K562 (cell line): ENCODE measurements around the gene SPATS2. TPM values are rescaled to one million over a fixed set of nuclear protein-coding genes. Genes with fewer than 3 reads are reported as not detected.
A peak's percentile ranks its signal among the peaks of the same experiment; 100 is the strongest.

Experiments used
- ATAC-seq: fragments of 200-7000 bp; cut with Tn5 transposase; 3 replicates; pipeline ENCODE4 v1.9.1; 2020; ENCODE audit warnings: moderate library complexity
- BruUV-seq: library from RNA; stranded (reverse); fragments of 400-500 nt; replicated peaks from 2 replicates; lab custom pipeline; 2021; lab: Mats Ljungman, UMichigan
- CTCF ChIA-PET: fragments of 300-600 bp; formaldehyde crosslinking; extraction: SDS; loops from one replicate; lab custom pipeline; 2021; ENCODE audit warnings: low intra/inter-chr PET ratio; lab: Yijun Ruan, JAX
- POLR2A ChIA-PET: fragments of 300-600, 350-650 bp; sonication (Branson Sonifier 250); formaldehyde crosslinking; extraction: SDS; loops from one replicate; lab custom pipeline; 2021; ENCODE audit warnings: antibody characterized with exemption, inconsistent platforms; lab: Yijun Ruan, JAX
- DNase-seq, 4 experiments: peaks; one replicate each; pipeline versions ENCODE4 v3.0.0 to v3.0.0-alpha.2; 2011 to 2018; ENCODE audit warnings: low spot score in 3 of 4, mixed read lengths in 3 of 4; ENCODE audit errors: extremely low read depth in 1 of 4
- FAIRE-seq: peaks from 2 replicates; lab custom pipeline; 2011; peaks lifted over from hg19 to GRCh38; lab: Jason Lieb, UNC
- H2AFZ ChIP-seq: 2 replicates; pipeline ENCODE4 v1.6.0; 2011; ENCODE audit warnings: low read depth, low read length, control low read depth, inconsistent platforms
- H3K27ac ChIP-seq: fragments of 200-600 bp; 3 replicates; pipeline ENCODE4 v1.8.0; 2011; ENCODE audit warnings: low read depth, mild to moderate bottlenecking, control low read depth, inconsistent platforms, low read length, moderate library complexity, mixed read lengths; ENCODE audit errors: extremely low read depth
- H3K27me3 ChIP-seq, 2 experiments: fragments of 300-600 bp in 1 of 2; 2 replicates in 1 of 2; 3 replicates in 1 of 2; pipeline versions ENCODE4 v1.6.0 to v1.8.0; 2011; ENCODE audit warnings: inconsistent platforms in 2 of 2, low read length in 2 of 2, mild to moderate bottlenecking in 1 of 2, mixed read lengths in 1 of 2, moderate library complexity in 1 of 2; ENCODE audit not compliant: control insufficient read depth in 2 of 2, insufficient read depth in 2 of 2
- H3K36me3 ChIP-seq: fragments of 300-600 bp; 3 replicates; pipeline ENCODE4 v1.8.0; 2011; ENCODE audit warnings: mild to moderate bottlenecking, low read length, inconsistent platforms; ENCODE audit not compliant: control insufficient read depth, insufficient read depth
- H3K4me1 ChIP-seq, 2 experiments: fragments of 200-600 bp in 1 of 2; replicated peaks in 1 of 2; 2 replicates in 1 of 2; 3 replicates in 1 of 2; pipeline versions ENCODE4 v1.5.1 to v1.8.0; 2011; ENCODE audit warnings: inconsistent platforms in 2 of 2, low read length in 2 of 2, mild to moderate bottlenecking in 1 of 2, mixed read lengths in 1 of 2, moderate library complexity in 1 of 2; ENCODE audit not compliant: control insufficient read depth in 2 of 2, insufficient read depth in 2 of 2
- H3K4me2 ChIP-seq: 2 replicates; pipeline ENCODE4 v1.6.1; 2011; ENCODE audit warnings: low read length, control low read depth, inconsistent platforms, mixed read lengths; ENCODE audit not compliant: insufficient read depth
- H3K4me3 ChIP-seq: fragments of 200-600 bp; sonication (generic), shearing (Covaris generic); 2 replicates; pipeline ENCODE4 v1.5.1; 2016; ENCODE audit warnings: control low read depth, inconsistent platforms
- H3K79me2 ChIP-seq: fragments of 200-600 bp; 3 replicates; pipeline ENCODE4 v1.8.0; 2011; ENCODE audit warnings: low read length, inconsistent platforms; ENCODE audit not compliant: control insufficient read depth, insufficient read depth
- H3K9ac ChIP-seq, 2 experiments: 2 replicates each; pipeline versions ENCODE4 v1.6.0 to v1.6.1; 2011; ENCODE audit warnings: low read depth in 2 of 2, low read length in 2 of 2, control low read depth in 1 of 2, inconsistent platforms in 1 of 2, mild to moderate bottlenecking in 1 of 2, mixed read lengths in 1 of 2; ENCODE audit not compliant: insufficient read depth in 1 of 2
- H3K9me1 ChIP-seq: one replicate; pipeline ENCODE4 v1.6.0; 2011; ENCODE audit warnings: inconsistent platforms, mild to moderate bottlenecking, low read length, moderate library complexity; ENCODE audit not compliant: control insufficient read depth, insufficient read depth
- H3K9me3 ChIP-seq: replicated peaks from 2 replicates; pipeline ENCODE4 v1.5.1; 2011; ENCODE audit warnings: low read depth, low read length, inconsistent platforms; ENCODE audit not compliant: control insufficient read depth, insufficient read depth
- H4K20me1 ChIP-seq: replicated peaks from 2 replicates; pipeline ENCODE4 v1.6.1; 2011; ENCODE audit warnings: low read length, inconsistent platforms, mixed read lengths; ENCODE audit not compliant: control insufficient read depth, insufficient read depth
- MEF2A ChIP-seq: IDR thresholded peaks from 2 replicates; pipeline ENCODE4 v1.6.1; 2011; ENCODE audit warnings: low read depth, mild to moderate bottlenecking, low read length, moderate library complexity; ENCODE audit not compliant: control insufficient read depth
- RAD51 ChIP-seq: fragments of 450-650 bp; IDR thresholded peaks from 2 replicates; pipeline ENCODE4 v1.7.1; 2016; ENCODE audit warnings: low read depth, mild to moderate bottlenecking, borderline replicate concordance
- RCOR1 ChIP-seq, 2 experiments: IDR thresholded peaks; 2 replicates each; pipeline ENCODE4 v1.6.1; 2012; ENCODE audit warnings: low read depth in 2 of 2, low read length in 2 of 2, borderline replicate concordance in 1 of 2, improper control_type of control experiment in 1 of 2
- RUNX1 ChIP-seq: sonication (generic); IDR thresholded peaks from 2 replicates; pipeline ENCODE4 v1.6.1; 2016; ENCODE audit warnings: antibody characterized with exemption, low read depth
- SIN3B ChIP-seq: fragments of 450-650 bp; IDR thresholded peaks from 2 replicates; pipeline ENCODE4 v1.6.1; 2017; ENCODE audit warnings: low read depth, mild to moderate bottlenecking, moderate library complexity
- SMAD3 ChIP-seq: fragments of 450-650 bp; formaldehyde crosslinking; conservative IDR thresholded peaks from 2 replicates; pipeline ENCODE4 v1.4.0; 2020; ENCODE audit warnings: mild to moderate bottlenecking
- STAT5A ChIP-seq: IDR thresholded peaks from 2 replicates; pipeline ENCODE4 v1.6.1; 2012; ENCODE audit warnings: low read length, inconsistent platforms, borderline replicate concordance
- ZNF354B ChIP-seq: fragments of 250-450 bp; sonication (Bioruptor Pico); IDR thresholded peaks from 2 replicates; pipeline ENCODE4 v1.4.0; 2020
- ZNF384 ChIP-seq: IDR thresholded peaks from 2 replicates; pipeline ENCODE4 v1.6.1; 2012; ENCODE audit warnings: low read depth, low read length, improper control_type of control experiment
- ZNF668 ChIP-seq: fragments of 250-450 bp; sonication (Bioruptor Pico); IDR thresholded peaks from 2 replicates; pipeline ENCODE4 v1.8.0; 2022; ENCODE audit warnings: mild to moderate bottlenecking, inconsistent platforms
- ZNF77 ChIP-seq: fragments of 250-450 bp; sonication (Bioruptor Pico); IDR thresholded peaks from 2 replicates; pipeline ENCODE4 v1.5.0; 2020
- WGBS: fragments of 100-300 bp; shearing (Covaris generic); methylation state at CpG from one replicate; pipeline ENCODE4 v1.1.6; 2016; ENCODE audit warnings: low coverage, mixed read lengths; ENCODE audit not compliant: insufficient coverage; ENCODE audit errors: missing lambda C conversion rate; 5-methylcytosine and 5-hydroxymethylcytosine counted together
- in situ Hi-C: fragments of 300-500 bp; cut with MboI; formaldehyde crosslinking; loops from 4 replicates; pipeline ENCODE4 v1.15.0; 2018; ENCODE audit warnings: inconsistent platforms, mixed read lengths
- intact Hi-C: fragments of 100-400 bp; cut with micrococcal nuclease; formaldehyde crosslinking; loops from 2 replicates; pipeline ENCODE4 v1.14.2; 2022
- polyA plus RNA-seq, 8 experiments: library from polyadenylated mRNA; depleted of rRNA in 4 of 8; stranded (reverse) in 5 of 8; unstranded in 3 of 8; fragments of >200 nt; fragmentation: Nextera tagmentation in 2 of 8; fragmentation: Illumina TruSeq in 1 of 8; extraction: Ambion mirVana in 2 of 8; extraction: Trizol in 1 of 8; gene quantifications; 2 replicates each; pipeline versions ENCODE4 v1.2.1 to v1.2.3, GENCODE V29; 2011 to 2014; ENCODE audit warnings: inconsistent platforms in 1 of 8, missing spikeins in 1 of 8
- total RNA-seq, 7 experiments: library from RNA; depleted of rRNA in 6 of 7; stranded (reverse); fragments of >200 nt in 6 of 7; fragmentation: Illumina TruSeq in 2 of 7; extraction: Trizol in 2 of 7; gene quantifications; 2 replicates each; pipeline versions ENCODE4 v1.2.1 to v1.2.3, GENCODE V29; 2011 to 2021; ENCODE audit warnings: low replicate concordance in 1 of 7

The SPATS2 gene
- total and polyA plus RNA-seq, 9 of the 15 experiments (the other 6 are each of a cell fraction or from before 2014, with no cell fraction given), result 5.4 to 48.2 (median 17.5) TPM

DNA sequence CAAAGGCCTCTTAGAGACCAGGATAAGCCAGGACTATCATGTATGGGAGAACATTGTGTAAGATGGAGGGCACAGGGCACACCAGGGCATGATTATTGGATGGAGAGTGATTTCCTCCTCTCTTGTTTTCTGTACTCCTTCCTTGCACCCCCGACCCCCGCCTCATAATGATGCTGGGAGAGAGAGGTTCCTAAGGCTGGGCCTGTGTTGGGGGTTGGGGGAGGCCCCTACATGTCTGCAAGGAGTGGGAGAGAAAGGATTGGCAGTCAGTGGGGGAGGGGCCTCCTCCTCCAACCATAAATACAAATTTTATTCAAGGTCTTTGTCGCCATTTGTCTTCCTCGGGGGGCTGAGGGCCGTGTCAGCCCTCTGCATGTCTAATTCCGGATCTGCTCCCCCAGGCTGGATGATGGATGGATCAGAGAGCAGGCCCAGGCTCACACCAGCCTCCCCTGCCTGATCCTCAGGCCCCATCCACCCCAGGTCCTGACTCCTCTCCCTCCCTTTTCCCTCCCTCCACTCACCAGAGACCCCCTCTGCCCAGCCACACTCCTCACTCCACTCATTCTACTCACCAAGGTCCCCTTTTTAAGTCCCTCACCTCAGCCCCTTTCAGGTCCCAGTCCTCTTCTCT, 28.3 kb upstream of the SPATS2 start:
- no peak overlapping the region for H3K27ac ChIP-seq
- peaks cover 20 to 54% of the 10 kb centered on the region in 2 experiments for H3K4me1 ChIP-seq
- H3K9me3 ChIP-seq, result no peaks in the 10 kb centered on the region
- H3K36me3 ChIP-seq, result no peaks in the 10 kb centered on the region
- ChIA-PET CTCF (interaction anchor here (3.8 kb wide), 1 partner anchor 50 kb away, joined by 27 read pairs; no protein-coding TSS in a partner anchor), POLR2A (interaction anchor here (0.8 to 1.6 kb wide), 6 partner anchors 13 to 73 kb away, joined by 3 to 6 read pairs (median 3); partner anchors contain the start of gene TUBA1C)
- H3K4me3 ChIP-seq, result no peak overlapping the region
- H3K9me1 ChIP-seq, result no peaks in the 10 kb centered on the region
- in situ Hi-C loops (loop anchor here (5.0 kb wide), 1 partner anchor 52 kb away; no protein-coding TSS in a partner anchor), intact Hi-C loops (no loop called here)
- ATAC-seq (no peak), DNase-seq (no peak), FAIRE-seq (no peak)
- peak overlapping the region in 1 of 2 experiments; percentile 32; a peak in 2 of 4 replicates for H3K9ac ChIP-seq
- no peak overlapping the region for H2AFZ ChIP-seq
- WGBS, result 33% methylated on average over 6 of the region's 6 CpGs
- BruUV-seq, result no TSS peak
- no peaks in the 10 kb centered on the region for H3K79me2 ChIP-seq
- no peak overlapping the region for H3K4me2 ChIP-seq
- H3K27me3 ChIP-seq, result peaks cover 3 to 5% of the 10 kb centered on the region in 2 experiments; a peak in 2 of 5 replicates
- peaks cover 2% of the 10 kb centered on the region; the same call in 1 of the 2 replicates for H4K20me1 ChIP-seq
- TF ChIP-seq RAD51 (no peak), MEF2A (no peak), SMAD3 (no peak), ZNF668 (CRISPR knock-in tag) (no peak), SIN3B (no peak), ZNF354B (CRISPR knock-in tag) (no peak), STAT5A (no peak), RCOR1 (IDR thresholded peaks at IDR 0.05; ENCODE audit: borderline replicate concordance in 1 of 2, low read depth in 2 of 2, low read length in 2 of 2) (no peak), RUNX1 (no peak), ZNF384 (no peak), ZNF77 (CRISPR knock-in tag) (no peak)
